Natural killer cell (primary cell): ENCODE data around the gene OGFOD1. TPM values are rescaled to one million over a fixed set of nuclear protein-coding genes. Genes with fewer than 3 reads are reported as not detected.

ENCODE experiments used
- ATAC-seq, 3 donors: fragments of 150-1000 bp in 2 of 3; fragments of 200-7000 bp in 1 of 3; cut with Tn5 transposase; 1 replicate in 1 of 3; 2 replicates in 2 of 3; pipeline ENCODE4 v1.10.0; 2021; ENCODE audit warnings: mild to moderate bottlenecking in 2 of 3, moderate library complexity in 2 of 3
- DNase-seq, 2 donors: peaks; one replicate each; pipeline versions ENCODE4 v3.0.0 to v3.0.0-alpha.2; 2013 to 2021; ENCODE audit warnings: mixed read lengths in 1 of 2
- H3K27ac ChIP-seq: one replicate; pipeline ENCODE4 v1.5.1; 2013; ENCODE audit warnings: mild to moderate bottlenecking, low read length
- H3K27me3 ChIP-seq: one replicate; pipeline ENCODE4 v1.6.1; 2013; ENCODE audit warnings: low read length; ENCODE audit not compliant: control insufficient read depth, insufficient read depth
- H3K36me3 ChIP-seq: one replicate; pipeline ENCODE4 v1.6.1; 2013; ENCODE audit warnings: low read length; ENCODE audit not compliant: control insufficient read depth, insufficient read depth
- H3K4me1 ChIP-seq: one replicate; pipeline ENCODE4 v1.6.1; 2013; ENCODE audit warnings: low read length; ENCODE audit not compliant: control insufficient read depth, insufficient read depth
- H3K4me3 ChIP-seq: one replicate; pipeline ENCODE4 v1.5.1; 2013; ENCODE audit warnings: low read length
- H3K9me3 ChIP-seq: one replicate; pipeline ENCODE4 v1.6.1; 2013; ENCODE audit warnings: low read length; ENCODE audit not compliant: control insufficient read depth, insufficient read depth
- H3K27ac Mint-ChIP-seq, 2 donors: one replicate each; pipeline ENCODE4 v1.8.0; 2022; ENCODE audit warnings: mild to moderate bottlenecking in 2 of 2, mixed read lengths in 2 of 2, moderate library complexity in 1 of 2
- H3K27me3 Mint-ChIP-seq, 2 donors: one replicate each; pipeline ENCODE4 v1.8.0; 2022; ENCODE audit warnings: low read depth in 2 of 2, mixed read lengths in 2 of 2
- H3K36me3 Mint-ChIP-seq: one replicate; pipeline ENCODE4 v1.8.0; 2022; ENCODE audit warnings: mixed read lengths
- H3K4me1 Mint-ChIP-seq, 2 donors: one replicate each; pipeline ENCODE4 v1.8.0; 2022; ENCODE audit warnings: mixed read lengths in 2 of 2
- H3K4me3 Mint-ChIP-seq: one replicate; pipeline ENCODE4 v1.8.0; 2022; ENCODE audit warnings: mild to moderate bottlenecking, moderate library complexity, mixed read lengths
- H3K9me3 Mint-ChIP-seq, 2 donors: one replicate each; pipeline ENCODE4 v1.8.0; 2022; ENCODE audit warnings: mixed read lengths in 2 of 2
- CTCF ChIP-seq: fragments of 200-600 bp; IDR thresholded peaks from one replicate; pipeline ENCODE4 v1.8.0; 2022; ENCODE audit warnings: antibody characterized with exemption
- WGBS: methylation state at CpG from one replicate; pipeline ENCODE4 v1.1.7; 2013; ENCODE audit warnings: missing lambda C conversion rate; ENCODE audit not compliant: insufficient coverage; 5-methylcytosine and 5-hydroxymethylcytosine counted together
- intact Hi-C: fragments of 100-400 bp; cut with micrococcal nuclease; formaldehyde crosslinking; loops from one replicate; pipeline ENCODE4 v1.14.2; 2022
- total RNA-seq, 4 donors: library from RNA; stranded (reverse); fragments of 120-200 nt in 1 of 4; gene quantifications; one replicate each; pipeline versions ENCODE4 v1.2.3 to v1.2.4, GENCODE V29; 2013 to 2022

The OGFOD1 gene
- total RNA-seq, 3 donors from 2014 or later (not counting 1 experiment from before 2014, with no cell fraction given): 12.7 to 20.6 (median 13.1) TPM

GRCh38 chr16:56424404-56424764 is 27.0 kb upstream of the OGFOD1 start:
- 2% methylated on average over 16 of the region's 16 CpGs for WGBS
- H3K4me3 ChIP-seq: peak overlapping the region; percentile 50
- no peaks in the 10 kb centered on the region for H3K9me3 Mint-ChIP-seq
- no peak for TF ChIP-seq CTCF
- intact Hi-C loops: loop anchor here (2.0 kb wide), 1 partner anchor 26 kb away; the partner anchor contains the start of genes NUDT21 and OGFOD1
- no peaks in the 10 kb centered on the region for H3K9me3 ChIP-seq
- H3K27me3 Mint-ChIP-seq: no peaks in the 10 kb centered on the region
- no peak for DNase-seq
- H3K4me1 Mint-ChIP-seq: peaks cover 36 to 41% of the 10 kb centered on the region in 2 donors
- H3K36me3 ChIP-seq: no peaks in the 10 kb centered on the region
- H3K27me3 ChIP-seq: no peaks in the 10 kb centered on the region
- no peak for ATAC-seq
- peak overlapping the region; percentile 96 for H3K4me3 Mint-ChIP-seq
- H3K36me3 Mint-ChIP-seq: no peaks in the 10 kb centered on the region
- peak overlapping the region; percentile 0 for H3K27ac ChIP-seq
- H3K27ac Mint-ChIP-seq: peak overlapping the region; percentile 82 to 91
- peaks cover 16% of the 10 kb centered on the region for H3K4me1 ChIP-seq

- peak; percentile 34 to 48 for DNase-seq
- H3K9me3 ChIP-seq: no peaks in the 10 kb centered on the region
- peak overlapping the region; percentile 50 for H3K4me3 ChIP-seq
- no peaks in the 10 kb centered on the region for H3K27me3 Mint-ChIP-seq
- no peak overlapping the region for H3K27ac ChIP-seq
- intact Hi-C loops: loop anchor here (2.0 kb wide), 1 partner anchor 26 kb away; the partner anchor contains the start of genes NUDT21 and OGFOD1
- WGBS: under 1% methylated on average over 79 of the region's 79 CpGs
- peak overlapping the region; percentile 82 to 91 for H3K27ac Mint-ChIP-seq
- H3K36me3 ChIP-seq: no peaks in the 10 kb centered on the region
- H3K36me3 Mint-ChIP-seq: no peaks in the 10 kb centered on the region
- H3K4me1 ChIP-seq: peaks cover 16% of the 10 kb centered on the region
- no peaks in the 10 kb centered on the region for H3K27me3 ChIP-seq
- peak overlapping the region; percentile 96 for H3K4me3 Mint-ChIP-seq
- no peaks in the 10 kb centered on the region for H3K9me3 Mint-ChIP-seq
- TF ChIP-seq CTCF: no peak
- H3K4me1 Mint-ChIP-seq: peaks cover 36 to 41% of the 10 kb centered on the region in 2 donors
- peak; percentile 1 to 58 (median 48) for ATAC-seq
These were observed 26.4 kb upstream of the OGFOD1 start for GRCh38 chr16:56424791-56425438.

- under 1% methylated on average over 57 of the region's 57 CpGs for WGBS
- ATAC-seq: peak; percentile 94 to 98 (median 95)
These were observed 25.9 kb upstream of the OGFOD1 start, which contains the start of gene AMFR for GRCh38 chr16:56425439-56425832. AMFR (minus strand) TSS chr16:56425545; CDS start chr16:56425327, 218 bp downstream.

More at GRCh38 chr16:56425439-56425832, 25.9 kb upstream of the OGFOD1 start, which contains the start of gene AMFR:
- Histone ChIP-seq H3K27ac (peak within 1 kb of the TSS; percentile 28), H3K9me3 (no peaks in the 10 kb centered on the region), H3K36me3 (no peaks in the 10 kb centered on the region), H3K27me3 (no peaks in the 10 kb centered on the region), H3K4me3 (peak within 1 kb of the TSS; percentile 50), H3K4me1 (peaks cover 16% of the 10 kb centered on the region)
- Mint-ChIP-seq H3K9me3 (no peaks in the 10 kb centered on the region), H3K27me3 (no peaks in the 10 kb centered on the region), H3K27ac (peak within 1 kb of the TSS; percentile 82 to 91), H3K4me3 (peak within 1 kb of the TSS; percentile 96), H3K36me3 (no peaks in the 10 kb centered on the region), H3K4me1 (peaks cover 31 to 36% of the 10 kb centered on the region in 2 donors)
- intact Hi-C loops: loop anchor here (2.0 kb wide), 1 partner anchor 25 kb away; the partner anchor contains the start of genes NUDT21 and OGFOD1
- peak; percentile 40 for TF ChIP-seq CTCF
- DNase-seq: peak; percentile 72 to 92
